GM12873 (cell line): ENCODE measurements around the gene FAM186B.

Experiments used
- CTCF ChIP-seq: IDR thresholded peaks from 2 replicates; pipeline ENCODE4 v1.5.1; 2012; ENCODE audit warnings: low read depth, mild to moderate bottlenecking, moderate library complexity, low read length, control low read depth; ENCODE audit not compliant: insufficient read depth; ENCODE audit errors: missing control alignments

The FAM186B gene

GRCh38 chr12:49537752-49538509 is 67.5 kb downstream of the FAM186B start:
- TF ChIP-seq CTCF = peak; percentile 13
